GM19043 (cell line): Measurements from ENCODE around the gene SNN.

Source experiments
- ATAC-seq: cut with Tn5 transposase; IDR thresholded peaks from one replicate; pipeline ENCODE4 v1.9.1; 2021; ENCODE audit warnings: low read depth; ENCODE audit not compliant: unreplicated experiment

The SNN gene

GRCh38 chr16:11696266-11697012 is 28.2 kb downstream of the SNN start:
- ATAC-seq, result no peak

- ATAC-seq, result no peak
These were observed 29.1 kb downstream of the SNN start for GRCh38 chr16:11697319-11697718.

GRCh38 chr16:11698271-11698689 is 30.0 kb downstream of the SNN start:
- no peak for ATAC-seq

GRCh38 chr16:11699234-11699894 is 31.1 kb downstream of the SNN start:
- no peak for ATAC-seq

- no peak for ATAC-seq
These were observed 32.2 kb downstream of the SNN start for GRCh38 chr16:11700264-11701029.

GRCh38 chr16:11705311-11706025 is 37.2 kb downstream of the SNN start:
- ATAC-seq, result no peak

GRCh38 chr16:11706180-11706742 is 38.0 kb downstream of the SNN start:
- ATAC-seq, result peak; percentile 63

GRCh38 chr16:11707679-11708197 is 39.5 kb downstream of the SNN start:
- ATAC-seq, result no peak

GRCh38 chr16:11708421-11708820 is 40.2 kb downstream of the SNN start:
- ATAC-seq, result no peak

- no peak for ATAC-seq
These were observed 43.4 kb downstream of the SNN start for GRCh38 chr16:11711662-11712061.

- ATAC-seq, result no peak
These were observed 43.9 kb downstream of the SNN start for GRCh38 chr16:11712122-11712521.

- no peak for ATAC-seq
These were observed 47.1 kb downstream of the SNN start for GRCh38 chr16:11715246-11715947.

- ATAC-seq, result no peak
These were observed 48.1 kb downstream of the SNN start for GRCh38 chr16:11716336-11716735.

GRCh38 chr16:11717811-11718210 is 49.6 kb downstream of the SNN start:
- ATAC-seq, result no peak

- ATAC-seq, result no peak
These were observed 50.9 kb downstream of the SNN start for GRCh38 chr16:11719171-11719570.

- ATAC-seq, result no peak
These were observed 51.5 kb downstream of the SNN start for GRCh38 chr16:11719762-11720161.

GRCh38 chr16:11721781-11722467 is 53.7 kb downstream of the SNN start:
- no peak for ATAC-seq

GRCh38 chr16:11722468-11722808 is 54.2 kb downstream of the SNN start:
- ATAC-seq, result no peak

- no peak for ATAC-seq
These were observed 57.2 kb downstream of the SNN start for GRCh38 chr16:11725457-11725856.
